Placental epithelial cell (primary cell): ENCODE results near the gene DNAH7. TPM values are rescaled to one million over a fixed set of nuclear protein-coding genes. Genes with fewer than 3 reads are reported as not detected.

Experiments used
- total RNA-seq: library from RNA; depleted of rRNA; stranded (reverse); fragments of >200 nt; gene quantifications from 2 replicates; pipeline ENCODE4 v1.2.3, GENCODE V29; 2012

DNAH7 gene
- 0.11 and 0.39 TPM in 2 replicates for total RNA-seq

GRCh38 chr2:196068271-196069209 lies at the start of gene DNAH7:
DNAH7 (minus strand) TSS chr2:196068837; CDS start chr2:196068711, 126 bp downstream.

Other genes with a start within 250 kb of the DNAH7 start
- 20.8 and 31.0 TPM in 2 replicates for gene STK17B, start 102.7 kb upstream of the DNAH7 start, total RNA-seq